HG02798 (cell line): ENCODE measurements around the gene TRPV6.

Source experiments
- ATAC-seq: cut with Tn5 transposase; IDR thresholded peaks from one replicate; pipeline ENCODE4 v1.9.1; 2021; ENCODE audit warnings: mild to moderate bottlenecking; ENCODE audit not compliant: unreplicated experiment, poor library complexity

The TRPV6 gene

DNA sequence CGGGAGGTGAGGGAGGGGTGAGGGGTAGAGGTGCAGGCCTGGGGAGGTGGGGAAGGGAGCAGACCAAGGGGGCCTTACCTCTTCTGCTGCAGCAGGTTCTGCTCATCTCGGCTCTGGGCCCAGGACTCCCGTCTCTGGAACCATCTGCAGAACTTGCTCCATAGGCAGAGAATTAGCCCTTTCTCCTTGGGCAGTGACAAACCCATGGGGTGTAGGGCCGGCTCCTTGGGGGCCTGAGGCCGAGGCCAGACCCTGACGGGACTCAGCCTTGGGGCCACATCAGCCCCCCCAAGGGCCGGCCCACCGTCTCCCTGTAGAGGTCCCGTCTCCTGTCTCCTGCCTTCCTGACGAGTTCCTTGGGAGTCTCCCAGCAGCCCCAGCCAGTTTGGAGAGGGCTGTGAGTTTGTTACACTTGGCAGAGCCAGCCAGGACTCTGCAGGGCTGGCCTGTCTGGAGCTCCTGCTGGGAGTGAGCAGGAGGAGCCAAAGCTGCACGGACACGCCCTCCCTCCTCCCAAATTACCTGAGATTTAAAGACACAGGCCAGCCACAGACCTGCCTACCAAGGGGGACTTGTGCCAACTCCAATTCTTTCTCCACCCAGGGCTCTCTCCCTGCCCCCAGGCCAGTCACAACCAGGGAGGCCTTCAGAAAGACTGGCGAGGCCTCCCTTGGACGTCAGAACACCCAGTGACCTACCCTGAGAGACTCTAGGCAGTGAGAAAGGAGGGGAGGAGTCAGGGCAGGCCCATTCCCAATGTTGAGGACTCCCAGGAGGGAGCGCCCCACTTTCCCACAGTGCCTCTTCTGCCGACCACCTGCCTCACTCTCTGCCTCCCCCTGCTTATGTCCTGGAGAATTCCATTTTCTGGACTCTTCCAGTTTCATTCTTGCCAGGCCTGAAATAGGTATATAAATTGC is at the start of gene TRPV6:
TSS of gene TRPV6 (minus strand) at position 435 of the 920 bp plus-strand sequence.
- no peak for ATAC-seq

DNA sequence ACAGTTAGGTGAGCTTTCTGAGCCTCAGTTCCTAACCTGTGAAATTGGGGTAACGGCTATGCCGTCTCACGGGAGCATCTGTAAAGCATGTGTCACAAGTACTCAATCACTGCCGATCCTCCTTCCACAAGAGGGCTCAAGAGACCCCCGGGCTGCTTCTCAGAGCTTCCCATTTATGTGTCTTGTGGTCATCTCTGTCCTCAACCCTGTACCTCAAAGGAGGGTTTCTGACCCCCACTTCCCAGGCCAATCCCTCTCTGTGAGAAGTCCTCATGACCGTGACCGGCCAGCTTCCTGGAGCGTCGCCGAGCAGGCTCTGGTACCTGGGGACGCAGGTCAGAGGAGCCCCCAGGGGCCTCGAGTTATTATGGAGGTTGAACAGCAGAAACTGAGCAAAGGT is 48.5 kb upstream of the TRPV6 start:
- ATAC-seq, result no peak

DNA sequence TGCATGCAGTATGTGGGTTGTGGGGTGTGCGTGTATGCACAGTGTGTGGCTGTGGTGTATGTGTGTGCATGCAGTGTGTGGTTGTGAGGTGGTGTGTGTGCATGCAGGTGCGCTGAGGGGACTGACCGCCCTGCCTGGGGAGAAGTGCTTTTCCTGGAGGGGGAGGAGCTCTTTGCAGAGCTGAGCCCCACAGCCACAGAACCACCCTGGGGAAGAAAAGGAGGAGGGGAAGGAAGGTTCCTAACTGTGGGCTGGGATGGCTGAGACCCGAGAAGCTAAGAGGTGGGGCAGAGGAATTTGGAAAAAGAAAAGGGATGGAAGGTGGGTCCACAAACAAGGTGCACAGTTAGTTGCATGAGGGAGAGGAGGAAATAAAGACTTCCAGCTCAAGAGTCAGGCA is 48.1 kb upstream of the TRPV6 start, which contains the start of gene TRPV5:
TSS of gene TRPV5 (minus strand) at position 123 of the 400 bp plus-strand sequence. CDS start 287 bp downstream, outside the sequence.
- no peak for ATAC-seq

GRCh38 chr7:142933092-142933475 is 47.5 kb upstream of the TRPV6 start:
- no peak for ATAC-seq

DNA sequence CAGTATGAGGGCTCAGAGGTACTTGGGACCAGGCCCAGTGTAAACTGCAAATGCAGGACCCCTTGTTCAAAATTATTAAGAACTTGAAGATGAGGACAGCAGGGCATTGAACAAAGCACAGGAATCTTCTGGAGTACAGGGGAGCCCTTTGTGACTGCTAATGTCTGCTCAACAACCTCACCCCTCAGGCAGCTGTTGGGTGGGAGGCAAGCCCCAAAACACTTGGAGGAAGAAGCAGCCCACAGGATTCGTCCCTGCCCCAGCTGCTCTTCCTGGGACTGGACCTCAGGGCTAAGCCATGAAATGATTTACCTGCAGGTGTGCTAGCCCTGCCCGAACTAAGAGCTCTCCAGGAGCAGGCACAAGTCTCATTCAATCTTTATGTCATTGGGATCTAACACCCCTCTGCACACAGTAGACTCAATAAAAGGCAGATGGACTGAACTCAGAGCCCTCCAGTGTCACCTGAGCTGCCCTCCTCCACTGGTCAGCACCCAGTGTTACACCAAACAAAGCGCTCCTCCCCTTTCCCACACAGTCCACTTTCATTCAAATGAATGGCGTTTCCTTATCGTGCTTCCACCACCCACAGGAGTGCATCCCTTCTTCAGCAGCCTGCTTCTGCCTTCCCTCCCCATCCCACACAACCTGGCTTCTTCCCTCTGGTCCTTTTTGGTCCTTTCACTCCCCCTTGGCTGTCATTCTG is 47.0 kb upstream of the TRPV6 start:
- ATAC-seq, result no peak

DNA sequence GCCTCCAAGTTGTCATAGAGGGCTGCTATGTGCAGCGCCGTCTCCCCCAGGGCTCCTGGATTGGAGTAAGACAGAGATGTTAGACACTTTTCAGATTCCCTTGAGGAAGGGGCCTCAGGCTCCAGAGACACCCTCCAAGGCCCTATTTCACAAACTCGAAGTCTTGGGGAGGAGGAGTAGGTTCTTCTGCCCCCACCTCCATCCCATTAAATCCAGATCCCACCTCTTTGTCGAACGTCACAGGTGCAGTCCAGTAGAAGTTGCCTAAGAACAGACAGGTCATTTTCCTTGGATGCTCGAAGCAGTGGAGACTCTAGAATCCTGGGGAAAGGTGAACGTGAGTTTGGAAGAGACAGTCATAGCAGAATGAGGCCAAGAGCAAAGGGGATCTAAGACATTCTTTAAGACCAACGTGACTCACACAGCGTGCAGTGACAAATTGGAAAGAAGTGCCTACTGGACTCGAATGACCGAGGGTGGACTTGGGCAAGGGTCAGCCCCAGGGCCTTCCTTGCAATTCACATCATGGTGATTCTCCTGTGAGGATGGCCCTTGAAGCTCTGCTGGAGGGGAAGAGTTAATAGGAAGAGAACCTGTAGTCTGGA is 44.7 kb upstream of the TRPV6 start:
- ATAC-seq, result no peak

DNA sequence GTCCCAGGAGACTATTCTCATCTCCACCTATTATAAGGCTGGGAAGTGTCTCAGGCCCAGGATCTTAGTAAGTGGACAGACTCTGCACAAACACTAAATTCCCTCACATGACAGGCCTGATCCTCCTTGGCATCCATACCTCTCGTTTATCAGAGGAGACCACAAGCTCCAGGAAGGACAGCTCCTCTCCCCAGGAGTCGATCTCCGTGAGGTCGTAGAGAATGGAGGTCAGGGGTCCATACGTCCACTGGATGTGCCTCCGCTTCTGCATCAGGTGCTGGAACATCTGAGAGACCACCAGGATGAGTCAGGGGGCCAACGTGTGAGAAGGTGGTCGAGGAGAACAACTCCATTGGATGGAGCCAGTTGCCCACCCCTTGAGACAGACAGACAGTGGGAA is 42.4 kb upstream of the TRPV6 start:
- no peak for ATAC-seq

DNA sequence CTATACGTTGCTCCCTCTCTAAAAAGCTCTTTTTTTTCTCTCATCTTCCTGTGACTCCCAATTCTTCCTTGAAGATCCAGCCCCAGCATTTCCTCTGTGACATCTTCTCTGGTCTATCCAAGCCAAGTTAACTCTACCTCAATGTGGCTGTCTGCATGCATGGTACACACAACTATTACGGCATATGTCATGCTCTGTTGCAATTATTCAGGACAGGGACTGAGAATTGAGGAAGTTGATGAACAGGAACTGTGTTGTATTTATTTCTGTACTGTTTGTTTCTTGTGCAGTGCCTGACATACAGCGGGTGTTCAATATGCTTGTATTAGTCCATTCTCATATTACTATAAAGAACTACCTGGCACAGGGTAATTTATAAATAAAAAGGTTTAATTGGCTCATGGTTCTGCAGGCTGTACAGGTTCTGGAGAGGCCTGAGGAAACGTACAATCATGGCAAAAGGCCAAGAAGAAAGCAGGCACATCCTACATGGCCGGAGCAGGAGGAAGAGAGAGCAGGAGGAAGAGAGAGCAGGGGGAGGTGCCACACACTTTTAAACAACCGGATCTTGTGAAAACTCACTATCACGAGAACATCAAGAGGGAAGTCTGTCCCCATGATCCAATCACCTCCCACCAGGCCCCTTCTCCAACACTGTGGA is 41.7 kb upstream of the TRPV6 start:
- ATAC-seq, result no peak

DNA sequence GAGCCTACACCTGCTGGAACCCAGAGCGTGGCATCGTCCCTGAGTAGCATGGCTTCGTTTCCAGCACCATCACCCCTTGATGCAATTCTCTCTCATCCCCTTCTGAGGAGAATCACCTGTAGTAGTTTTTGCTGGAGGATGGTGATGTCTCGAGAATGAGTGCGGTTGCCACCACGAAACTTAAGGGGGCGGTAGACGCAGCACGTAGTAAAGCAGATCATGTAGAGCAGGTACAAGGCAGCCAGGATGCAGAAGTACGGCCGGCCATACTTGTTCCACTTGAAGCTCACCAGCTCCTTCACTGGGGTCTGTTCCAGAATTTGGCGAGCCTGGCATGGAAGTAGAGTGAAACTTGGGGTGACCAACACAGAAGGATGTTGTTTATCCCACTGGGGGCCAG is 39.9 kb upstream of the TRPV6 start:
- ATAC-seq, result no peak

- ATAC-seq, result no peak
These were observed 37.8 kb upstream of the TRPV6 start for GRCh38 chr7:142923391-142923790.

DNA sequence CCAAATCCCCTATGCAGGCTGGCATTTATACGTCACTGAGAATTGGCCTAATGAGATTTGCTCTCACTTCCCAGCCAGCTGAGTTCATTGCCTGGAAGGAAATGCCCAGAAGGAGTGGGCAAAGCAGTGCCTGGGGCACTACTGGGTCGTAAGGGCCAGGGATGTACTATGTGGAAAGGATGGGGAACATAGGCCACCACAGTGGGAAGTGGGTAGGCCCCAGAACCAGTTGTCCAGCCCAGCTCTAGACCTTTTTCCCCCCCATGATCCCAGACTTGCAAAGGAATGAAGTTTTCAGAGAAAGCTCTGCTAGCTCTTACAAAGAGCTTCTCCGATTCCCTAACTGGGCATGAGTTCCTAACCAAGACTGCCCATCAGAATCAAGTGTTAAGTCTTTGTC is 34.1 kb upstream of the TRPV6 start:
- ATAC-seq, result no peak

- ATAC-seq, result no peak
These were observed 33.4 kb upstream of the TRPV6 start for GRCh38 chr7:142918901-142919300.

GRCh38 chr7:142917447-142917846 is 31.9 kb upstream of the TRPV6 start:
- no peak for ATAC-seq

GRCh38 chr7:142916508-142916907 is 31.0 kb upstream of the TRPV6 start:
- no peak for ATAC-seq

DNA sequence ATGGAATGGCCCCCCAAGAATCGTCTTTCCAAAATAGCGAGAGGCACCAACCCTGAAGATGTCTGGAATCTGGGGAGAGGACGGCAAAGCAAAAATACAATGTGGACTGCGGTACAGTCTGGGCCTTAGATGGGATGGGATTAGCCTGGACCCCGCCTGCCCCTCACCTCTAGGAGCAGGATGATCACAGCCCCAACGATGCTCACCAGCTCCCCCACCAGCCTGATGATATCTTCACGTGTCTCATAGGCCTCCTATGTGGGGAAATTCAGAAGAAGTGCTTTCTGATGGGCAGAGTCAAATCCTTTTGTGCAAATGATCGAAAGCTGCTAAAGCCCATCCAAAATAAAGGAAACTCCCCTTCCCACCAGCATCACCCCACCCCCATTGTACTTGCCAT is 29.8 kb upstream of the TRPV6 start:
- no peak for ATAC-seq

DNA sequence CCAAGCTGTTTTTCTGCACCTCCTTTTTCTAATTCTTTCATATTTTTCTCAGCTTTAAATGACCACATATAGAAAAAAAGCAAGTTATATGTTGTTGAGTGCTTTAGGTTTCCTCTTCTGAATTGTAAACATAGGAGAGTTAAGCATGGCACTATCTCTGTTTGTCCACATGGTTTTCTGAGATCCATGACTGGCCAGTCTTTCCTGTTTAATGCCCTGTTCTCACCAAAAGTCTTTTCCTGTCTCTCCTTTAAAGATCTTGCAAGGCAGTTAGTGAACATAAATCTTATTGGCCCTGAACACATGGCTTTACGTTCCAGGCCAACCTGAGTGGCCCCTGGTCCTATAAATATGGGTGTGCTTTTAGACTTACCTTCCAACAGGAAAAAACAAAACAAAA is 28.6 kb upstream of the TRPV6 start:
- no peak for ATAC-seq

DNA sequence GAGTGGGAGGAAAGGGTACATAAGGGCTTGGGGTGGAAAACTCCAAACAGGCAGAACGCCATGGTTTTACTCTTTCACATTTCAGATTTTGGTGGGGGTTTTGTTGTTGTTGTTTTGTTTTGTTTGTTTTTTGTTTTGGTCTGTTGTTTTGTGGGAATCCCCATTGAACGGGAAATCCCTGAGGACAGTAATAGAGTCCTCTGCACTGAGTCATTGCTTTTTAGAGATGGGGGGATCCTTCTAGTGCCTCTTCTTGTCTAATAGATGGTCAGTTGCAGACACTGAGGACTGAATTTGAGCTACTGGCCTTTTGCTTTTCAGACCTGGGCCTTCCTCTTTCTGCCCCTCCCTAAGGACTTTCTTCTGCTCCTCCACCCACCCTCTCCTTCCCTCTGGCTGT is 28.0 kb upstream of the TRPV6 start:
- no peak for ATAC-seq

- no peak for ATAC-seq
These were observed 27.5 kb upstream of the TRPV6 start for GRCh38 chr7:142913051-142913450.

DNA sequence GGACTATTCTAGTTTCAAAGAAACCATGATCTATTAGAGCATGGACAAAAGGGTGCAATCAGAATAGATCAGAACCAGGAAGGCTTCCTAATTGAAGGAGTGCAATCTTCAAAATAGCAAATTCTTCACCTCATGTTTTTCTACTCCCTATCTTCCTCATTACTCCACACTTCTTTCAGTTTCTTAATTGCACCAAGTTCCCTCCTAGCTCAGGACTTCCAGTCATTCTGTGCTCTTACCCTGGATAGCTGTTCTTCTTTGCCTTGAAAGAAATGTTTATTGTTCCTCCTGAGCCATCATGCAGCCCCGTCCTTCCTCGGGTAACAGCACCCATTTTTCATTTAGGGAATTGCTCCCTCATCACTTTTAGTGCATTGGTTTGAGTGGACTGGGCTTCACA is 24.9 kb upstream of the TRPV6 start:
- ATAC-seq, result no peak

DNA sequence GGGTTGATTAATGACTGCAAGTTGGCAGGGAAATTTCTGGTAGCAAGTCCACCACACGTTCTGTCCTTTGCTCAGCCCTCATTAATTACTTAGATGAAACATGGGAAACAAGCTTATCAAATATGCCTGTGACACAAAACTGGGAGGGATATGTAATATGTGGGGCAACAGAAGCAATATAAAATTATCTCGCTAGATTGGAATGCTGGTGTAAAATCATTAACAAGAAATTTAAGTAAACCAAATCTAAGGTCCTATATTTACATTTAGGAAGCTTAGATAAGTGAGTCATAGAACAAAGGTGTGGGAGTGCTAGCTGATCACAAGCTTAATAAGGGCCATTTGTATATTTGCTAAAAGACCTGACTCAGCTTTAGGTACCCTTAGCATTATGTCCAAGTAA is 24.5 kb upstream of the TRPV6 start:
- ATAC-seq, result no peak
